Small intestine (tissue), 7 donors: ENCODE results near the gene NLK. TPM values are rescaled to one million over a fixed set of nuclear protein-coding genes. Genes with fewer than 3 reads are reported as not detected.
"Not testable (repeated sequence)": the region's sequence is repeated elsewhere in the genome, so short reads cannot be mapped to it uniquely, and the experiment has no call there.

Source experiments
- DNase-seq, 2 donors: peaks; one replicate each; pipeline versions ENCODE4 v3.0.0 to v3.0.0-alpha.2; 2013
- FAIRE-seq: peaks from 2 replicates; lab custom pipeline; 2012; peaks lifted over from hg19 to GRCh38; lab: Jason Lieb, UNC
- H3K27ac ChIP-seq, 3 donors: one replicate each; pipeline ENCODE4 v1.5.1; 2013; ENCODE audit warnings: low read length in 2 of 3, mild to moderate bottlenecking in 2 of 3, control low read depth in 1 of 3, inconsistent platforms in 1 of 3, low read depth in 1 of 3, moderate library complexity in 1 of 3
- H3K27me3 ChIP-seq, 3 donors: one replicate each; pipeline ENCODE4 v1.6.1; 2013; ENCODE audit warnings: low read length in 3 of 3, inconsistent platforms in 1 of 3; ENCODE audit not compliant: control insufficient read depth in 3 of 3, insufficient read depth in 3 of 3
- H3K36me3 ChIP-seq, 3 donors: one replicate each; pipeline ENCODE4 v1.6.1; 2013; ENCODE audit warnings: low read length in 3 of 3, inconsistent platforms in 1 of 3, low read depth in 1 of 3, mild to moderate bottlenecking in 1 of 3, moderate library complexity in 1 of 3; ENCODE audit not compliant: control insufficient read depth in 3 of 3, insufficient read depth in 2 of 3
- H3K4me1 ChIP-seq, 3 donors: one replicate each; pipeline ENCODE4 v1.6.1; 2013; ENCODE audit warnings: low read length in 2 of 3, inconsistent platforms in 1 of 3, low read depth in 1 of 3, mild to moderate bottlenecking in 1 of 3, moderate library complexity in 1 of 3; ENCODE audit not compliant: control insufficient read depth in 3 of 3, insufficient read depth in 2 of 3
- H3K4me3 ChIP-seq, 3 donors: one replicate each; pipeline ENCODE4 v1.5.1; 2013; ENCODE audit warnings: low read length in 3 of 3, control low read depth in 1 of 3, inconsistent platforms in 1 of 3, low read depth in 1 of 3, mild to moderate bottlenecking in 1 of 3, moderate library complexity in 1 of 3
- H3K9me3 ChIP-seq, 2 donors: one replicate each; pipeline ENCODE4 v1.6.1; 2013; ENCODE audit warnings: low read depth in 1 of 2, low read length in 1 of 2; ENCODE audit not compliant: control insufficient read depth in 2 of 2, insufficient read depth in 1 of 2
- WGBS, 3 donors: extraction: QIAGEN DNeasy Blood & Tissue Kit; methylation state at CpG; one replicate each; pipeline ENCODE4 v1.1.7; 2013; 5-methylcytosine and 5-hydroxymethylcytosine counted together
- polyA plus RNA-seq, 4 donors: library from polyadenylated mRNA; stranded (reverse) in 3 of 4; unstranded in 1 of 4; fragments of 200-250 nt in 3 of 4; fragments of 120-200 nt in 1 of 4; gene quantifications; one replicate each; pipeline versions ENCODE4 v1.2.1 to v1.2.3, GENCODE V29; 2013
- donor health status: healthy with polysubstance abuse.
- donor health status: control.
- donor health status: control.
- donor health status: Bipolar disorder and iron deficiency.
- donor health status: healthy.

Gene NLK
- polyA plus RNA-seq, 4 donors = 7.0 to 13.3 (median 10.0) TPM

- Histone ChIP-seq H3K27ac (no peak overlapping the region), H3K4me3 (no peak overlapping the region), H3K27me3 (no peaks in the 10 kb centered on the region), H3K4me1 (no peaks in the 10 kb centered on the region), H3K36me3 (no peaks in the 10 kb centered on the region), H3K9me3 (no peaks in the 10 kb centered on the region)
- WGBS, 3 donors = 87 to 94% (median 89%) methylated on average over 3 of the region's 3 CpGs
- DNase-seq = no peak
- no peak for FAIRE-seq
These were observed 98.8 kb downstream of the NLK start for GRCh38 chr17:28141313-28141712.

GRCh38 chr17:28141773-28142172 lies 99.3 kb downstream of the NLK start:
- Histone ChIP-seq H3K4me3 (no peak overlapping the region), H3K36me3 (no peaks in the 10 kb centered on the region), H3K27me3 (no peaks in the 10 kb centered on the region), H3K9me3 (no peaks in the 10 kb centered on the region), H3K27ac (no peak overlapping the region), H3K4me1 (no peaks in the 10 kb centered on the region)
- FAIRE-seq (no peak), DNase-seq (no peak)
- WGBS, 3 donors = 77 to 87% (median 86%) methylated on average over 1 of the region's 1 CpG

GRCh38 chr17:28142305-28142704 lies 99.8 kb downstream of the NLK start:
- Histone ChIP-seq H3K27me3 (no peaks in the 10 kb centered on the region), H3K4me1 (no peaks in the 10 kb centered on the region), H3K9me3 (no peaks in the 10 kb centered on the region), H3K36me3 (no peaks in the 10 kb centered on the region), H3K27ac (no peak overlapping the region), H3K4me3 (no peak overlapping the region)
- 79 to 82% (median 81%) methylated on average over 5 of the region's 5 CpGs for WGBS, 3 donors
- no peak for FAIRE-seq
- DNase-seq = no peak

GRCh38 chr17:28144019-28144418 lies 101.5 kb downstream of the NLK start:
- Histone ChIP-seq H3K27ac (no peak overlapping the region), H3K4me3 (no peak overlapping the region), H3K27me3 (no peaks in the 10 kb centered on the region), H3K9me3 (no peaks in the 10 kb centered on the region), H3K4me1 (no peaks in the 10 kb centered on the region), H3K36me3 (no peaks in the 10 kb centered on the region)
- FAIRE-seq (no peak), DNase-seq (peak in 1 of 2 donors; percentile 38)
- WGBS, 3 donors = 48 to 72% (median 66%) methylated on average over 3 of the region's 3 CpGs

- FAIRE-seq (no peak), DNase-seq (no peak)
- Histone ChIP-seq H3K4me1 (no peaks in the 10 kb centered on the region), H3K27ac (no peak overlapping the region), H3K9me3 (no peaks in the 10 kb centered on the region), H3K4me3 (no peak overlapping the region), H3K27me3 (no peaks in the 10 kb centered on the region), H3K36me3 (no peaks in the 10 kb centered on the region)
- 66 to 78% (median 77%) methylated on average over 2 of the region's 2 CpGs for WGBS, 3 donors
These were observed 102.9 kb downstream of the NLK start for GRCh38 chr17:28145348-28145747.

GRCh38 chr17:28147017-28147416 lies 104.5 kb downstream of the NLK start:
- H3K4me3 ChIP-seq = no peak overlapping the region
- H3K4me1 ChIP-seq = no peaks in the 10 kb centered on the region
- FAIRE-seq (no peak), DNase-seq (no peak)
- no peaks in the 10 kb centered on the region for H3K27me3 ChIP-seq
- no peaks in the 10 kb centered on the region for H3K9me3 ChIP-seq
- H3K36me3 ChIP-seq = no peaks in the 10 kb centered on the region
- no peak overlapping the region for H3K27ac ChIP-seq

- no peak overlapping the region for H3K27ac ChIP-seq
- DNase-seq (no peak), FAIRE-seq (no peak)
- 94 to 95% (median 95%) methylated on average over 1 of the region's 1 CpG for WGBS, 3 donors
- H3K9me3 ChIP-seq = no peaks in the 10 kb centered on the region
- H3K4me1 ChIP-seq = no peaks in the 10 kb centered on the region
- no peak overlapping the region for H3K4me3 ChIP-seq
- H3K27me3 ChIP-seq = no peaks in the 10 kb centered on the region
- no peaks in the 10 kb centered on the region for H3K36me3 ChIP-seq
These were observed 108.5 kb downstream of the NLK start for GRCh38 chr17:28151001-28151400.

- FAIRE-seq (no peak), DNase-seq (peak in 1 of 2 donors; percentile 6)
- Histone ChIP-seq H3K36me3 (peaks cover 0 to 2% (median 0%) of the 10 kb centered on the region in 3 donors), H3K4me3 (no peak overlapping the region), H3K27ac (no peak overlapping the region), H3K9me3 (no peaks in the 10 kb centered on the region), H3K4me1 (no peaks in the 10 kb centered on the region), H3K27me3 (no peaks in the 10 kb centered on the region)
- 61 to 79% (median 74%) methylated on average over 2 of the region's 2 CpGs for WGBS, 3 donors
These were observed 111.7 kb downstream of the NLK start for GRCh38 chr17:28154214-28154613.

GRCh38 chr17:28155405-28155804 lies 112.9 kb downstream of the NLK start:
- not testable (repeated sequence) for H3K9me3 ChIP-seq, FAIRE-seq, H3K27me3 ChIP-seq, DNase-seq, H3K4me1 ChIP-seq, H3K27ac ChIP-seq, H3K36me3 ChIP-seq, H3K4me3 ChIP-seq
- WGBS, 3 donors = 96 to 99% (median 98%) methylated on average over 4 of the region's 4 CpGs
